MCF 10A (cell line): ENCODE data around the gene OSBPL3. TPM values are rescaled to one million over a fixed set of nuclear protein-coding genes. Genes with fewer than 3 reads are reported as not detected.
"Not testable (repeated sequence)": the region's sequence is repeated elsewhere in the genome, so short reads cannot be mapped to it uniquely, and the experiment has no call there.

Experiments
- BruUV-seq: library from RNA; stranded (reverse); fragments of 400-500 nt; replicated peaks from 2 replicates; lab custom pipeline; 2021; lab: Mats Ljungman, UMichigan
- CTCF ChIA-PET: fragments of 300-600 bp; sonication (Branson Sonifier 250); formaldehyde crosslinking; extraction: SDS; loops from one replicate; lab custom pipeline; 2021; ENCODE audit warnings: antibody characterized with exemption, inconsistent platforms; lab: Yijun Ruan, JAX
- POLR2A ChIA-PET: fragments of 300-600, 350-650 bp; sonication (Branson Sonifier 250); formaldehyde crosslinking; extraction: SDS; loops from one replicate; lab custom pipeline; 2020; ENCODE audit warnings: antibody characterized with exemption, inconsistent platforms; lab: Yijun Ruan, JAX
- DNase-seq: peaks from one replicate; pipeline ENCODE4 v3.0.0-alpha.2; 2018; ENCODE audit not compliant: unreplicated experiment
- H3K27ac Mint-ChIP-seq: one replicate; pipeline ENCODE4 v1.8.0; 2022; ENCODE audit warnings: mild to moderate bottlenecking, low read depth, mixed read lengths; ENCODE audit not compliant: unreplicated experiment
- H3K27me3 Mint-ChIP-seq: one replicate; pipeline ENCODE4 v1.8.0; 2022; ENCODE audit warnings: mixed read lengths; ENCODE audit not compliant: insufficient read depth, unreplicated experiment
- H3K36me3 Mint-ChIP-seq: one replicate; pipeline ENCODE4 v1.8.0; 2022; ENCODE audit warnings: mild to moderate bottlenecking, moderate library complexity, mixed read lengths; ENCODE audit not compliant: insufficient read depth, unreplicated experiment
- H3K4me1 Mint-ChIP-seq: one replicate; pipeline ENCODE4 v1.8.0; 2022; ENCODE audit warnings: mixed read lengths; ENCODE audit not compliant: insufficient read depth, unreplicated experiment
- H3K4me3 Mint-ChIP-seq: one replicate; pipeline ENCODE4 v1.8.0; 2022; ENCODE audit warnings: mild to moderate bottlenecking, moderate library complexity, mixed read lengths; ENCODE audit not compliant: unreplicated experiment
- H3K9me3 Mint-ChIP-seq: one replicate; pipeline ENCODE4 v1.8.0; 2022; ENCODE audit warnings: mixed read lengths; ENCODE audit not compliant: unreplicated experiment
- CTCF ChIP-seq: fragments of 200-600 bp; IDR thresholded peaks from one replicate; pipeline ENCODE4 v1.8.0; 2022; ENCODE audit warnings: antibody characterized with exemption, mild to moderate bottlenecking; ENCODE audit not compliant: unreplicated experiment
- intact Hi-C: fragments of 100-400 bp; cut with micrococcal nuclease; formaldehyde crosslinking; loops from 2 replicates; pipeline ENCODE4 v1.14.1; 2022
- total RNA-seq: library from RNA; stranded (reverse); gene quantifications from 2 replicates; pipeline ENCODE4 v1.2.3, GENCODE V29; 2022

Gene OSBPL3
- total RNA-seq, 1 experiment from 2014 or later = 33.8 TPM

GRCh38 chr7:25026156-25026555 is 46.2 kb upstream of the OSBPL3 start:
- H3K4me3 Mint-ChIP-seq = no peak overlapping the region
- ChIA-PET CTCF (interaction anchor here (0.6 to 1.2 kb wide), 4 partner anchors 10 to 44 kb away, joined by 3 to 6 read pairs (median 4); no protein-coding TSS in a partner anchor), POLR2A (interaction anchor here (0.9 to 1.4 kb wide), 3 partner anchors 9 to 13 kb away, joined by 3 to 4 read pairs (median 4); no protein-coding TSS in a partner anchor)
- no peak for TF ChIP-seq CTCF
- H3K4me1 Mint-ChIP-seq = peaks cover 21% of the 10 kb centered on the region
- peaks cover 7% of the 10 kb centered on the region for H3K36me3 Mint-ChIP-seq
- no peak for DNase-seq
- no peaks in the 10 kb centered on the region for H3K9me3 Mint-ChIP-seq
- BruUV-seq = no TSS peak
- intact Hi-C loops = no loop called here
- no peaks in the 10 kb centered on the region for H3K27me3 Mint-ChIP-seq
- no peak overlapping the region for H3K27ac Mint-ChIP-seq

- peak; percentile 24 for DNase-seq
Measured at GRCh38 chr7:25025218-25025671, 45.3 kb upstream of the OSBPL3 start.

GRCh38 chr7:25024066-25024465 is 44.1 kb upstream of the OSBPL3 start:
- intact Hi-C loops = no loop called here
- CTCF ChIA-PET = interaction anchor here (1.2 kb wide), 1 partner anchor 43 kb away, joined by 4 read pairs; no protein-coding TSS in a partner anchor
- Mint-ChIP-seq H3K27me3 (no peaks in the 10 kb centered on the region), H3K36me3 (no peaks in the 10 kb centered on the region), H3K9me3 (no peaks in the 10 kb centered on the region), H3K4me3 (no peak overlapping the region), H3K27ac (no peak overlapping the region), H3K4me1 (peaks cover 19% of the 10 kb centered on the region)
- POLR2A ChIA-PET = interaction anchor here (0.6 to 0.8 kb wide), 2 partner anchors 107 to 203 kb away, joined by 4 to 5 read pairs; no protein-coding TSS in a partner anchor
- no peak for TF ChIP-seq CTCF
- BruUV-seq = no TSS peak
- DNase-seq = no peak

More at GRCh38 chr7:25025218-25025671, 45.3 kb upstream of the OSBPL3 start:
- no peak overlapping the region for H3K4me3 Mint-ChIP-seq
- no peaks in the 10 kb centered on the region for H3K9me3 Mint-ChIP-seq
- TF ChIP-seq CTCF = no peak
- ChIA-PET CTCF (interaction anchor here (0.6 kb wide), 1 partner anchor 223 kb away, joined by 3 read pairs; no protein-coding TSS in a partner anchor), POLR2A (interaction anchor here (1.4 kb wide), 1 partner anchor 12 kb away, joined by 4 read pairs; no protein-coding TSS in a partner anchor)
- no TSS peak for BruUV-seq
- no peaks in the 10 kb centered on the region for H3K27me3 Mint-ChIP-seq
- peaks cover 21% of the 10 kb centered on the region for H3K4me1 Mint-ChIP-seq
- H3K36me3 Mint-ChIP-seq = peaks cover 7% of the 10 kb centered on the region
- intact Hi-C loops = no loop called here
- H3K27ac Mint-ChIP-seq = no peak overlapping the region

- H3K36me3 Mint-ChIP-seq, H3K4me1 Mint-ChIP-seq, BruUV-seq, H3K9me3 Mint-ChIP-seq, H3K4me3 Mint-ChIP-seq, intact Hi-C loops, CTCF ChIA-PET, H3K27me3 Mint-ChIP-seq, DNase-seq, H3K27ac Mint-ChIP-seq: not testable (repeated sequence)
- POLR2A ChIA-PET = interaction anchor here (0.7 to 1.5 kb wide), 5 partner anchors 9 to 36 kb away, joined by 3 to 4 read pairs (median 3); no protein-coding TSS in a partner anchor
Measured at GRCh38 chr7:25017671-25018070, 37.7 kb upstream of the OSBPL3 start.
